Natural killer cell (primary cell): Measurements from ENCODE around the gene ELOB. TPM values are rescaled to one million over a fixed set of nuclear protein-coding genes. Genes with fewer than 3 reads are reported as not detected.
A peak's percentile ranks its signal among the peaks of the same experiment; 100 is the strongest.

ENCODE experiments used
- ATAC-seq, 3 donors: fragments of 150-1000 bp in 2 of 3; fragments of 200-7000 bp in 1 of 3; cut with Tn5 transposase; 1 replicate in 1 of 3; 2 replicates in 2 of 3; pipeline ENCODE4 v1.10.0; 2021; ENCODE audit warnings: mild to moderate bottlenecking in 2 of 3, moderate library complexity in 2 of 3
- DNase-seq, 2 donors: peaks; one replicate each; pipeline versions ENCODE4 v3.0.0 to v3.0.0-alpha.2; 2013 to 2021; ENCODE audit warnings: mixed read lengths in 1 of 2
- H3K27ac ChIP-seq: one replicate; pipeline ENCODE4 v1.5.1; 2013; ENCODE audit warnings: mild to moderate bottlenecking, low read length
- H3K27me3 ChIP-seq: one replicate; pipeline ENCODE4 v1.6.1; 2013; ENCODE audit warnings: low read length; ENCODE audit not compliant: control insufficient read depth, insufficient read depth
- H3K36me3 ChIP-seq: one replicate; pipeline ENCODE4 v1.6.1; 2013; ENCODE audit warnings: low read length; ENCODE audit not compliant: control insufficient read depth, insufficient read depth
- H3K4me1 ChIP-seq: one replicate; pipeline ENCODE4 v1.6.1; 2013; ENCODE audit warnings: low read length; ENCODE audit not compliant: control insufficient read depth, insufficient read depth
- H3K4me3 ChIP-seq: one replicate; pipeline ENCODE4 v1.5.1; 2013; ENCODE audit warnings: low read length
- H3K9me3 ChIP-seq: one replicate; pipeline ENCODE4 v1.6.1; 2013; ENCODE audit warnings: low read length; ENCODE audit not compliant: control insufficient read depth, insufficient read depth
- H3K27ac Mint-ChIP-seq, 2 donors: one replicate each; pipeline ENCODE4 v1.8.0; 2022; ENCODE audit warnings: mild to moderate bottlenecking in 2 of 2, mixed read lengths in 2 of 2, moderate library complexity in 1 of 2
- H3K27me3 Mint-ChIP-seq, 2 donors: one replicate each; pipeline ENCODE4 v1.8.0; 2022; ENCODE audit warnings: low read depth in 2 of 2, mixed read lengths in 2 of 2
- H3K36me3 Mint-ChIP-seq: one replicate; pipeline ENCODE4 v1.8.0; 2022; ENCODE audit warnings: mixed read lengths
- H3K4me1 Mint-ChIP-seq, 2 donors: one replicate each; pipeline ENCODE4 v1.8.0; 2022; ENCODE audit warnings: mixed read lengths in 2 of 2
- H3K4me3 Mint-ChIP-seq: one replicate; pipeline ENCODE4 v1.8.0; 2022; ENCODE audit warnings: mild to moderate bottlenecking, moderate library complexity, mixed read lengths
- H3K9me3 Mint-ChIP-seq, 2 donors: one replicate each; pipeline ENCODE4 v1.8.0; 2022; ENCODE audit warnings: mixed read lengths in 2 of 2
- CTCF ChIP-seq: fragments of 200-600 bp; IDR thresholded peaks from one replicate; pipeline ENCODE4 v1.8.0; 2022; ENCODE audit warnings: antibody characterized with exemption
- WGBS: methylation state at CpG from one replicate; pipeline ENCODE4 v1.1.7; 2013; ENCODE audit warnings: missing lambda C conversion rate; ENCODE audit not compliant: insufficient coverage; 5-methylcytosine and 5-hydroxymethylcytosine counted together
- intact Hi-C: fragments of 100-400 bp; cut with micrococcal nuclease; formaldehyde crosslinking; loops from one replicate; pipeline ENCODE4 v1.14.2; 2022
- total RNA-seq, 4 donors: library from RNA; stranded (reverse); fragments of 120-200 nt in 1 of 4; gene quantifications; one replicate each; pipeline versions ENCODE4 v1.2.3 to v1.2.4, GENCODE V29; 2013 to 2022

Gene ELOB
- total RNA-seq, 3 donors from 2014 or later (not counting 1 experiment from before 2014, with no cell fraction given): 146 to 207 (median 161) TPM

GRCh38 chr16:2770057-2770951, 6.8 kb downstream of the ELOB start:
- Mint-ChIP-seq H3K36me3 (peaks cover 8% of the 10 kb centered on the region), H3K9me3 (no peaks in the 10 kb centered on the region), H3K27me3 (no peaks in the 10 kb centered on the region), H3K4me3 (peak overlapping the region; percentile 17), H3K27ac (peak overlapping the region; percentile 73 to 84), H3K4me1 (peaks cover 25 to 38% of the 10 kb centered on the region in 2 donors)
- DNase-seq (peak in 1 of 2 donors; percentile 51), ATAC-seq (peak; percentile 40 to 50 (median 44))
- TF ChIP-seq CTCF: no peak
- Histone ChIP-seq H3K36me3 (peaks cover 86% of the 10 kb centered on the region), H3K27ac (no peak overlapping the region), H3K27me3 (no peaks in the 10 kb centered on the region), H3K4me3 (no peak overlapping the region), H3K4me1 (peaks cover 16% of the 10 kb centered on the region), H3K9me3 (no peaks in the 10 kb centered on the region)
- WGBS: 67% methylated on average over 32 of the region's 32 CpGs
- intact Hi-C loops: no loop called here

- H3K27ac ChIP-seq: no peak overlapping the region
- H3K4me1 Mint-ChIP-seq: peaks cover 25 to 36% of the 10 kb centered on the region in 2 donors
- WGBS: 91% methylated on average over 14 of the region's 14 CpGs
- peak overlapping the region; percentile 17 for H3K4me3 Mint-ChIP-seq
- no peaks in the 10 kb centered on the region for H3K9me3 ChIP-seq
- H3K9me3 Mint-ChIP-seq: no peaks in the 10 kb centered on the region
- no peak overlapping the region for H3K4me3 ChIP-seq
- no peak for TF ChIP-seq CTCF
- H3K4me1 ChIP-seq: peaks cover 15% of the 10 kb centered on the region
- H3K27me3 Mint-ChIP-seq: no peaks in the 10 kb centered on the region
- H3K36me3 ChIP-seq: peaks cover 88% of the 10 kb centered on the region
- ATAC-seq: peak in 1 of 3 donors; percentile 3
- no peaks in the 10 kb centered on the region for H3K27me3 ChIP-seq
- intact Hi-C loops: no loop called here
- peaks cover 8% of the 10 kb centered on the region for H3K36me3 Mint-ChIP-seq
- peak overlapping the region; percentile 73 to 84 for H3K27ac Mint-ChIP-seq
- DNase-seq: peak in 1 of 2 donors; percentile 18
Observed at GRCh38 chr16:2769675-2770056, 7.4 kb downstream of the ELOB start.

DNA sequence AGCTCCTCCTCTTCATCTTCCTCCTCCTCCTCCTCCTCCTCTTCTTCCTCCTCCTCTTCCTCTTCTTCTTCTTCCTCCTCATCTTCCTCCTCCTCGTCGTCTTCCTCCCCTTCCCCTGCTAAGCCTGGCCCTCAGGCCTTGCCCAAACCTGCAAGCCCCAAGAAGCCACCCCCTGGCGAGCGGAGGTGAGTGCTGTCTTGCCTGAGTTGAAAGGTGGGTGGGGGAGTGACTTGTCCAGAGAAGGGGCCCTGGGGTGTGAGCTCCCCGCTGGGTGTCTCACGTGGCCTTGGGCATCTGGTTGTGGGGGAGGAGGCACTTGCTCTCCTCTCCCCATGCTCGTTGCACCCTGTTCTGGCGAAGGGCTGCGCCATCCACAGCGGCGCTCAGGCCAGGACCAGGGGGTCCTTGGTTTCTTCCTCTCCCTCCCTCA, 8.0 kb downstream of the ELOB start:
- H3K27me3 ChIP-seq: no peaks in the 10 kb centered on the region
- H3K36me3 ChIP-seq: peaks cover 88% of the 10 kb centered on the region
- Mint-ChIP-seq H3K4me3 (no peak overlapping the region), H3K4me1 (peaks cover 25 to 36% of the 10 kb centered on the region in 2 donors), H3K36me3 (peaks cover 8% of the 10 kb centered on the region), H3K27me3 (no peaks in the 10 kb centered on the region), H3K9me3 (no peaks in the 10 kb centered on the region), H3K27ac (peak overlapping the region; percentile 73 to 84)
- TF ChIP-seq CTCF: no peak
- no peaks in the 10 kb centered on the region for H3K9me3 ChIP-seq
- no peak overlapping the region for H3K27ac ChIP-seq
- peaks cover 15% of the 10 kb centered on the region for H3K4me1 ChIP-seq
- no peak for ATAC-seq
- WGBS: 92% methylated on average over 9 of the region's 11 CpGs
- H3K4me3 ChIP-seq: no peak overlapping the region
- no peak for DNase-seq
- intact Hi-C loops: no loop called here
